ENCODE results near the gene MAN1A2.

MAN1A2 gene

GRCh38 chr1:117495068-117495467 lies 127.8 kb downstream of the MAN1A2 start:
- no peak for DNase-seq (ENCODE audit: low read depth)

- DNase-seq (ENCODE audit: low read depth): no peak
Observed at GRCh38 chr1:117499071-117499470, 131.8 kb downstream of the MAN1A2 start.

GRCh38 chr1:117500584-117500983 lies 133.3 kb downstream of the MAN1A2 start:
- DNase-seq (ENCODE audit: low read depth): no peak

- peak; percentile 73 for DNase-seq (ENCODE audit: low read depth)
Observed at GRCh38 chr1:117501281-117501680, 134.0 kb downstream of the MAN1A2 start.

GRCh38 chr1:117511273-117511672 lies 144.0 kb downstream of the MAN1A2 start:
- DNase-seq (ENCODE audit: low read depth): peak; percentile 26

- peak; percentile 48 for DNase-seq (ENCODE audit: low read depth)
Observed at GRCh38 chr1:117512728-117513321, 145.6 kb downstream of the MAN1A2 start.

GRCh38 chr1:117523111-117523510 lies 155.9 kb downstream of the MAN1A2 start:
- no peak for DNase-seq (ENCODE audit: low read depth)

- DNase-seq (ENCODE audit: low read depth): no peak
Observed at GRCh38 chr1:117527074-117527473, 159.8 kb downstream of the MAN1A2 start.

- DNase-seq (ENCODE audit: low read depth): no peak
Observed at GRCh38 chr1:117527566-117528102, 160.4 kb downstream of the MAN1A2 start.

GRCh38 chr1:117529683-117530082 lies 162.4 kb downstream of the MAN1A2 start:
- no peak for DNase-seq (ENCODE audit: low read depth)

- DNase-seq (ENCODE audit: low read depth): peak; percentile 14
Observed at GRCh38 chr1:117531222-117531621, 164.0 kb downstream of the MAN1A2 start.

GRCh38 chr1:117534995-117535467 lies 167.8 kb downstream of the MAN1A2 start:
- peak; percentile 82 for DNase-seq (ENCODE audit: low read depth)

GRCh38 chr1:117535821-117536220 lies 168.6 kb downstream of the MAN1A2 start:
- DNase-seq (ENCODE audit: low read depth): no peak

- DNase-seq (ENCODE audit: low read depth): peak; percentile 22
Observed at GRCh38 chr1:117537291-117537920, 170.2 kb downstream of the MAN1A2 start.

GRCh38 chr1:117540532-117540931 lies 173.3 kb downstream of the MAN1A2 start:
- DNase-seq (ENCODE audit: low read depth): no peak

- no peak for DNase-seq (ENCODE audit: low read depth)
Observed at GRCh38 chr1:117541003-117541402, 173.8 kb downstream of the MAN1A2 start.

- DNase-seq (ENCODE audit: low read depth): no peak
Observed at GRCh38 chr1:117541585-117541984, 174.3 kb downstream of the MAN1A2 start.

GRCh38 chr1:117544509-117545109 lies 177.4 kb downstream of the MAN1A2 start:
- no peak for DNase-seq (ENCODE audit: low read depth)

GRCh38 chr1:117546467-117546866 lies 179.2 kb downstream of the MAN1A2 start:
- DNase-seq (ENCODE audit: low read depth): no peak

GRCh38 chr1:117553471-117553870 lies 186.2 kb downstream of the MAN1A2 start:
- no peak for DNase-seq (ENCODE audit: low read depth)

GRCh38 chr1:117555806-117556205 lies 188.6 kb downstream of the MAN1A2 start:
- no peak for DNase-seq (ENCODE audit: low read depth)

- no peak for DNase-seq (ENCODE audit: low read depth)
Observed at GRCh38 chr1:117556341-117556740, 189.1 kb downstream of the MAN1A2 start.

- no peak for DNase-seq (ENCODE audit: low read depth)
Observed at GRCh38 chr1:117556976-117557375, 189.7 kb downstream of the MAN1A2 start.
